Keratinocyte (primary cell): ENCODE results near the gene NOTUM.

Experiments
- EZH2 ChIP-seq: IDR thresholded peaks from one replicate; pipeline ENCODE4 v1.6.1; 2012; ENCODE audit warnings: inconsistent platforms, mild to moderate bottlenecking, low read length, moderate library complexity
- TF ChIP-seq, protein P1 (sequence below), 3 experiments: IDR thresholded peaks in 1 of 3; conservative IDR thresholded peaks in 1 of 3; optimal IDR thresholded peaks in 1 of 3; 2 replicates in 2 of 3; 3 replicates in 1 of 3; pipeline versions ENCODE3 to v1.5.1; 2011; ENCODE audit warnings: low read length in 3 of 3, mild to moderate bottlenecking in 3 of 3, moderate library complexity in 2 of 3, control low read depth in 1 of 3, inconsistent platforms in 1 of 3; ENCODE audit not compliant: insufficient read depth in 2 of 3; ENCODE audit errors: extremely low read depth in 1 of 3

DNA sequence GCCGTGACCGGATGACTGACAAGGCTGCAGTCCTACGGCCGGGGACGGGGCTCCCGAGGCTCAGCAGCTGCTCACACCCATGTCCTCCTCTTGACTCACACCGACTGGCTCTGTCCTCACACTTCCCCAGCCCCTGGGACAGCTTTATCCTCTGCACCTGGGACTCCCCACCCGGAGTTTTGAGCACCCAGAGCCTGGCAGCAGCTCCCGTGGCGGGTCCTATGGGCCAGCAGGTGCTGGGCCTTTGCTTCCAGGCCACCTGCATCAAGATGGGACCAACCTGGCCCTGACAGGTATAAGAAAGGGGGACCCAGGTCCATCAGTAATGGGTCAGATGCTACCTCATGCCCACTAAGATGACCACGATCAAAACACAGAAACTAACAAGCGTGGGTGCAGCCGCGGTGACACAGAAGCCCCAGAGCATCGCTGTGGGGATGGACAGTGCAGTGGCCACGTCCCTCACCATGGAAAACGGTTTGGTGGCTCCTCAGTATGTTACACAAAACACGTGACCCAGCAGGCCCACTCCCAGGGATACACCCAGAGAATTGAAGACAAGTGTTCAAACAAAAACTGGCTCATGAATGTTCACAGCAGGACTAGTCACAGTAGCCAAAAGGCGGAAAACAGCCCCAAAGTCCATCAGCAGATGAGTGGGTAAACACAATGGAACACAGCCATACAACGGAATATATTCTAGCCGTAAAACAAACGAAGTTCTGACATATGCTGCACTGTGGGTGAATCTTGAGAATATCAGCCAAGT, 3.3 kb upstream of the NOTUM start:
- TF ChIP-seq, protein P1, sequence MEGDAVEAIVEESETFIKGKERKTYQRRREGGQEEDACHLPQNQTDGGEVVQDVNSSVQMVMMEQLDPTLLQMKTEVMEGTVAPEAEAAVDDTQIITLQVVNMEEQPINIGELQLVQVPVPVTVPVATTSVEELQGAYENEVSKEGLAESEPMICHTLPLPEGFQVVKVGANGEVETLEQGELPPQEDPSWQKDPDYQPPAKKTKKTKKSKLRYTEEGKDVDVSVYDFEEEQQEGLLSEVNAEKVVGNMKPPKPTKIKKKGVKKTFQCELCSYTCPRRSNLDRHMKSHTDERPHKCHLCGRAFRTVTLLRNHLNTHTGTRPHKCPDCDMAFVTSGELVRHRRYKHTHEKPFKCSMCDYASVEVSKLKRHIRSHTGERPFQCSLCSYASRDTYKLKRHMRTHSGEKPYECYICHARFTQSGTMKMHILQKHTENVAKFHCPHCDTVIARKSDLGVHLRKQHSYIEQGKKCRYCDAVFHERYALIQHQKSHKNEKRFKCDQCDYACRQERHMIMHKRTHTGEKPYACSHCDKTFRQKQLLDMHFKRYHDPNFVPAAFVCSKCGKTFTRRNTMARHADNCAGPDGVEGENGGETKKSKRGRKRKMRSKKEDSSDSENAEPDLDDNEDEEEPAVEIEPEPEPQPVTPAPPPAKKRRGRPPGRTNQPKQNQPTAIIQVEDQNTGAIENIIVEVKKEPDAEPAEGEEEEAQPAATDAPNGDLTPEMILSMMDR (optimal IDR thresholded peaks at IDR 0.05 in 1 of 3, IDR thresholded peaks at IDR 0.05 in 1 of 3, conservative IDR thresholded peaks at IDR 0.05 in 1 of 3; ENCODE audit: extremely low read depth in 1 of 3, insufficient read depth in 2 of 3, low read length in 3 of 3) = no peak
- TF ChIP-seq EZH2 = no peak
